Ishikawa (cell line): ENCODE measurements around the gene TCF7.

Source experiments
- CEBPB ChIP-seq: IDR thresholded peaks from 2 replicates; pipeline ENCODE4 v1.6.1; 2012
- CREB1 ChIP-seq: IDR thresholded peaks from 2 replicates; pipeline ENCODE4 v1.6.1; 2012; ENCODE audit warnings: low read depth
- EGR1 ChIP-seq: IDR thresholded peaks from 2 replicates; pipeline ENCODE4 v1.6.1; 2012
- EP300 ChIP-seq: IDR thresholded peaks from 2 replicates; pipeline ENCODE4 v1.6.1; 2012; ENCODE audit warnings: borderline replicate concordance
- FOXM1 ChIP-seq: IDR thresholded peaks from 2 replicates; pipeline ENCODE4 v1.6.1; 2012; ENCODE audit warnings: low read depth, borderline replicate concordance
- MAX ChIP-seq: IDR thresholded peaks from 2 replicates; pipeline ENCODE4 v1.6.1; 2012
- NFIC ChIP-seq: IDR thresholded peaks from 2 replicates; pipeline ENCODE4 v1.6.1; 2012
- RAD21 ChIP-seq: IDR thresholded peaks from 2 replicates; pipeline ENCODE4 v1.6.1; 2012; ENCODE audit warnings: low read depth
- TAF1 ChIP-seq: IDR thresholded peaks from 2 replicates; pipeline ENCODE4 v1.6.1; 2012; ENCODE audit warnings: low read depth, mild to moderate bottlenecking
- TCF12 ChIP-seq: IDR thresholded peaks from 2 replicates; pipeline ENCODE4 v1.6.1; 2012; ENCODE audit warnings: low read depth
- TEAD4 ChIP-seq: IDR thresholded peaks from 2 replicates; pipeline ENCODE4 v1.6.1; 2012
- YY1 ChIP-seq: IDR thresholded peaks from 2 replicates; pipeline ENCODE4 v1.6.1; 2012; ENCODE audit warnings: low read depth
- ZBTB7A ChIP-seq: IDR thresholded peaks from 2 replicates; pipeline ENCODE4 v1.6.1; 2012; ENCODE audit warnings: low read depth
- TF ChIP-seq, protein P1 (sequence below): IDR thresholded peaks from 2 replicates; pipeline ENCODE4 v1.6.1; 2012
- TF ChIP-seq, protein P2 (sequence below): IDR thresholded peaks from 2 replicates; pipeline ENCODE4 v1.6.1; 2012; ENCODE audit warnings: low read depth, mild to moderate bottlenecking

The TCF7 gene

DNA sequence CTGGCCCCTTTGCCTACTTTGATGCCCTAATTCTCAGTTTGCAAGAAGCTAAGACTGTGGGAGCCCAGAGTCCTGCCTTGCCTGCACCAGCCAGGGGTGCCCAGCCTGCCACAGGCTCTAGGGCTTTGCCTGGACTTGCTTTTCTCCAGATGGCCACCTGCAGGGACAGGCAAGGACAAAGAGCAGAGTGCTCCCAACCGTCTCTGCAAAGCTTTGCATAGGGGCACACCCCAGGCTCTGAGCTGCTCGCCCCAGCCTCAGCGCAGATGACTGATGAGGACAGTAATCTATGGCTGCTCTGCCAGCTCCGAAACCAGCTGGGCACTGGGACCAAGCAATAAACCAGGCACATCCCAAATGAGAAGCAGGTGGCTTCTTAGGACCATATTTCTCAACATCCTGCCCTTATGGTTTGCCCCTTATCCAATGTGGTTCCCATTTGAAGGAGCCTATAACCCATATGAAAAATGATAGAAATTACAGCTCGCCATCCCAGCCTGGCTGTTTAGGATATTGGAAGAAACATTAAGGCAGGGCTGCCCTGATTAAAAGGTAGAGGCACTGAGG lies 25.4 kb upstream of the TCF7 start:
- no peak for TF ChIP-seq CEBPB
- TF ChIP-seq RAD21, result no peak
- no peak for TF ChIP-seq TCF12
- no peak for TF ChIP-seq TEAD4
- TF ChIP-seq EGR1, result no peak
- TF ChIP-seq MAX, result no peak
- TF ChIP-seq NFIC, result no peak
- no peak for TF ChIP-seq CREB1
- no peak for TF ChIP-seq ZBTB7A
- TF ChIP-seq, protein P1, sequence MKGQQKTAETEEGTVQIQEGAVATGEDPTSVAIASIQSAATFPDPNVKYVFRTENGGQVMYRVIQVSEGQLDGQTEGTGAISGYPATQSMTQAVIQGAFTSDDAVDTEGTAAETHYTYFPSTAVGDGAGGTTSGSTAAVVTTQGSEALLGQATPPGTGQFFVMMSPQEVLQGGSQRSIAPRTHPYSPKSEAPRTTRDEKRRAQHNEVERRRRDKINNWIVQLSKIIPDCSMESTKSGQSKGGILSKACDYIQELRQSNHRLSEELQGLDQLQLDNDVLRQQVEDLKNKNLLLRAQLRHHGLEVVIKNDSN, result no peak
- TF ChIP-seq FOXM1, result no peak
- no peak for TF ChIP-seq EP300
- TF ChIP-seq TAF1, result no peak

GRCh38 chr5:134090522-134090921 lies 24.0 kb upstream of the TCF7 start:
- TF ChIP-seq MAX (no peak), CEBPB (no peak), TCF12 (no peak), CREB1 (no peak), EP300 (no peak), TEAD4 (no peak), FOXM1 (no peak), EGR1 (no peak), TAF1 (no peak), RAD21 (no peak), NFIC (no peak), YY1 (no peak), ZBTB7A (no peak)
- TF ChIP-seq, protein P1, result no peak
- TF ChIP-seq, protein P2, sequence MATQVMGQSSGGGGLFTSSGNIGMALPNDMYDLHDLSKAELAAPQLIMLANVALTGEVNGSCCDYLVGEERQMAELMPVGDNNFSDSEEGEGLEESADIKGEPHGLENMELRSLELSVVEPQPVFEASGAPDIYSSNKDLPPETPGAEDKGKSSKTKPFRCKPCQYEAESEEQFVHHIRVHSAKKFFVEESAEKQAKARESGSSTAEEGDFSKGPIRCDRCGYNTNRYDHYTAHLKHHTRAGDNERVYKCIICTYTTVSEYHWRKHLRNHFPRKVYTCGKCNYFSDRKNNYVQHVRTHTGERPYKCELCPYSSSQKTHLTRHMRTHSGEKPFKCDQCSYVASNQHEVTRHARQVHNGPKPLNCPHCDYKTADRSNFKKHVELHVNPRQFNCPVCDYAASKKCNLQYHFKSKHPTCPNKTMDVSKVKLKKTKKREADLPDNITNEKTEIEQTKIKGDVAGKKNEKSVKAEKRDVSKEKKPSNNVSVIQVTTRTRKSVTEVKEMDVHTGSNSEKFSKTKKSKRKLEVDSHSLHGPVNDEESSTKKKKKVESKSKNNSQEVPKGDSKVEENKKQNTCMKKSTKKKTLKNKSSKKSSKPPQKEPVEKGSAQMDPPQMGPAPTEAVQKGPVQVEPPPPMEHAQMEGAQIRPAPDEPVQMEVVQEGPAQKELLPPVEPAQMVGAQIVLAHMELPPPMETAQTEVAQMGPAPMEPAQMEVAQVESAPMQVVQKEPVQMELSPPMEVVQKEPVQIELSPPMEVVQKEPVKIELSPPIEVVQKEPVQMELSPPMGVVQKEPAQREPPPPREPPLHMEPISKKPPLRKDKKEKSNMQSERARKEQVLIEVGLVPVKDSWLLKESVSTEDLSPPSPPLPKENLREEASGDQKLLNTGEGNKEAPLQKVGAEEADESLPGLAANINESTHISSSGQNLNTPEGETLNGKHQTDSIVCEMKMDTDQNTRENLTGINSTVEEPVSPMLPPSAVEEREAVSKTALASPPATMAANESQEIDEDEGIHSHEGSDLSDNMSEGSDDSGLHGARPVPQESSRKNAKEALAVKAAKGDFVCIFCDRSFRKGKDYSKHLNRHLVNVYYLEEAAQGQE, result no peak

DNA sequence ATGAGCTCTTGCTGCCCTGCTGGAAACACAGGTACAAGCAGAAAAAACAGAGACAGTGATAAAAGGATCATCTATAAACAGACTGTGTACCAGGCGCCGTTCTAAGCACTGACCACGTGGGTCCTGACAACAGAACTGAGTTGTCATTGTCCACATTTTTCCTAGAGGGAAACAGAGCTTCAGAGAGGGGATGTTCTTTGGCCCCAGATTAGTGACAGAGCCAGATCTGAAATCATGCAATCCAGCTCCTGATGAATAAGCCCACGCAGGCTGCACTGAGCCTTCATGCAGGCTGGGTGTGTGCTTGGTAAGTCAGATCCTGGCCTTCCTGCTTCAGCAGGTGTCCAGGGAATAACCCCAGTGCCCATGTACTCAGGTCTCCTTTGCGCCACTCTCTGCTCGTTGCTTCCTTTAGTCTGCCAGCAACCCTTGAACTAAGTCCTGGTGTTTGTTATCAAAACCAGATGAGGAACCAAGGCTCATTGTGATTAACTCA lies 22.8 kb upstream of the TCF7 start:
- TF ChIP-seq FOXM1 (no peak), MAX (no peak), EP300 (no peak), NFIC (no peak), EGR1 (no peak)
- TF ChIP-seq, protein P2, result no peak

DNA sequence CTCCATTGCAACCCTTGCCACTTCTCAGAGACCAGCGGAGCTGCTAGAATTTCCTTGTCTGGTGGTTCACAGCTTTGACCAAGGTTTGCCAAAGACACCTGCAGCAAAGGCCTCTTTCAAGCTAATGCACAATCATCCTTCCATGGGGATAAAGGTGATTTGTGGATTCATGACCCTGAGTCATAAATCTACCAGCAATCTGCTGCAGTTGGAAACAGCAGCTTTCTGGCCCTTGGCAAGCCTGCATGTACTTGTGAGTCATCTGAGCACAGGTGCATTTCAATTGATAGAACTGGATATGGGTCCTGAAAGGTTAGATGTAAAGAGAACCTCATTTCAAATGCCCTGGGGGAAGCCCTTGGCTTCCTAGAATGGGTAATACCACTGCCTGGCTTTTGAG lies 21.6 kb upstream of the TCF7 start:
- no peak for TF ChIP-seq CREB1
- TF ChIP-seq NFIC, result peak; percentile 59
- peak; percentile 23; the same call in 1 of the 2 replicates for TF ChIP-seq EP300
- TF ChIP-seq, protein P2, result no peak

- TF ChIP-seq, protein P2, result no peak
- TF ChIP-seq NFIC, result no peak
- TF ChIP-seq ZBTB7A, result no peak
- no peak for TF ChIP-seq EP300
- TF ChIP-seq CEBPB, result no peak
- TF ChIP-seq EGR1, result no peak
- TF ChIP-seq RAD21, result no peak
- TF ChIP-seq, protein P1, result no peak
- TF ChIP-seq TCF12, result no peak
- TF ChIP-seq TEAD4, result no peak
- no peak for TF ChIP-seq YY1
- no peak for TF ChIP-seq FOXM1
- no peak for TF ChIP-seq TAF1
- no peak for TF ChIP-seq MAX
- TF ChIP-seq CREB1, result no peak
These were observed 21.1 kb upstream of the TCF7 start for GRCh38 chr5:134093351-134093750.
